ENCODE results near the gene DRC3.

The DRC3 gene

DNA sequence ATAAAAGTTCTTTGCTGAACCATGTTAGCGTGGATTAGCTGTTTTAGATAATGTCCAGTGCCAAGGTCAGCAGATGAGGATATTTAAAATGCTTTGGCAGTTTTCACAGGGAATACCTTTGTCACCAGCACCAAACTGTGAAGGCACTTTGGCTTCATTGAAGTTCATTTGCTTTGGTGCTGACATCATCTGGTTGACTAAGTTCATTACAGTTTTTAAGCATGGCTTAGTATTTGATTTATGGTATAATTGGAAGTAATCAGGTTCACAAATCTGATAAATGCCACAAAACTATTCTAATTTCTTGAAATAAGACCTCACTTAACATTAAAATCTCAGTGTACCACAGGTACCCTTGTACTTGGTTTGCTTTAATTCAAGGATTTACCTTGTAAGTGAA, 70.8 kb downstream of the DRC3 start:
- no peak overlapping the region for H2BK120ac ChIP-seq (ENCODE audit: low read depth, low read length)
- DNase-seq (ENCODE audit: low spot score), result no peak
- H2BK12ac ChIP-seq (ENCODE audit: low read length), result no peak overlapping the region
- no peak overlapping the region for H2BK5ac ChIP-seq (ENCODE audit: low read length)
- no peak overlapping the region for H3K14ac ChIP-seq (ENCODE audit: low read length)
- H2BK15ac ChIP-seq (ENCODE audit: low read length), result no peak overlapping the region
- H4K8ac ChIP-seq (ENCODE audit: low read depth, low read length), result no peak overlapping the region
- no peak overlapping the region for H3K4ac ChIP-seq (ENCODE audit: low read length)
- peaks cover 9 to 23% of the 10 kb centered on the region in 2 donors for H3K36me3 ChIP-seq (replicated peaks in 1 of 2; ENCODE audit: control insufficient read depth in 2 of 2, insufficient read depth in 2 of 2, low read length in 2 of 2)
- H3K4me2 ChIP-seq (ENCODE audit: insufficient read depth, low read length, poor library complexity, severe bottlenecking), result no peak overlapping the region
- H3K4me3 ChIP-seq (ENCODE audit: low read length in 2 of 2), result no peak overlapping the region
- no peak overlapping the region for H3K9ac ChIP-seq (ENCODE audit: low read depth, low read length, poor library complexity)
- H2AK5ac ChIP-seq (ENCODE audit: low read depth, low read length), result no peak overlapping the region
- H3K9me3 ChIP-seq (replicated peaks in 1 of 2; ENCODE audit: control insufficient read depth in 2 of 2, insufficient read depth in 1 of 2, low read depth in 1 of 2, low read length in 2 of 2), result no peaks in the 10 kb centered on the region
- H3K27me3 ChIP-seq (ENCODE audit: control insufficient read depth in 3 of 3, insufficient read depth in 3 of 3, low read depth in 1 of 3, low read length in 3 of 3), result peaks cover 0 to 2% (median 0%) of the 10 kb centered on the region in 3 experiments
- H3K4me1 ChIP-seq (ENCODE audit: control insufficient read depth in 2 of 2, insufficient read depth in 1 of 2, low read depth in 1 of 2, low read length in 2 of 2), result peaks cover 9 to 14% of the 10 kb centered on the region in 2 donors
- peaks cover 2% of the 10 kb centered on the region for H3K79me1 ChIP-seq (ENCODE audit: low read depth, low read length)
- H2AFZ ChIP-seq (ENCODE audit: low read length), result no peak overlapping the region
- H3K27ac ChIP-seq (replicated peaks; ENCODE audit: low read length), result no peak overlapping the region
- H3K18ac ChIP-seq (ENCODE audit: low read length), result no peak overlapping the region
- no peak overlapping the region for H3K23ac ChIP-seq (ENCODE audit: low read depth, low read length, poor library complexity)
- no CpG with 5 or more reads among the region's 1 CpG for WGBS, 2 donors (ENCODE audit: extremely low coverage in 2 of 2, insufficient read length in 2 of 2, insufficient replicate concordance in 1 of 2)
- H4K91ac ChIP-seq (ENCODE audit: low read depth, low read length, poor library complexity), result no peak overlapping the region

DNA sequence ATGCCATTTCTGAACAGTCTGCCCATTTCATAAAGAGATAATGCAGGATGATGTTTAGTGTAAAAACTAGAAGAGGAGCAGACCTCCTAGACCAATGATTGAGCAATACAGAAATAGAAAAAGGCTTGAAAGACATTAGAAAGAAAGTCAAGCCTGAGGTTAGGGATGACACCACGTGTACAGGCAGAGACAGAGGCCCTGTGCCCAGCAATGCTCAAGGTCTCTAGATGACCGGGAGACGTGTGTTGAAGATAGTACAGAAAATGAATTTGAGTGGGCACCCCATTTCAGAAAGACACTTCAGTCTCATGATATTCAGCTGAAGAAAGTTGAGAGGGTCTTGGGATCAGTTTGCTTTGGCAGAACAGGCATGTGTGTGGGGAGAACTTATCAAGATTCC, 71.9 kb downstream of the DRC3 start:
- Histone ChIP-seq H4K91ac (ENCODE audit: low read depth, low read length, poor library complexity) (no peak overlapping the region), H4K8ac (ENCODE audit: low read depth, low read length) (no peak overlapping the region), H3K4ac (ENCODE audit: low read length) (no peak overlapping the region), H3K4me3 (ENCODE audit: low read length in 2 of 2) (no peak overlapping the region), H3K4me1 (ENCODE audit: control insufficient read depth in 2 of 2, insufficient read depth in 1 of 2, low read depth in 1 of 2, low read length in 2 of 2) (peaks cover 9 to 13% of the 10 kb centered on the region in 2 donors), H3K23ac (ENCODE audit: low read depth, low read length, poor library complexity) (no peak overlapping the region), H3K9ac (ENCODE audit: low read depth, low read length, poor library complexity) (no peak overlapping the region), H3K9me3 (replicated peaks in 1 of 2; ENCODE audit: control insufficient read depth in 2 of 2, insufficient read depth in 1 of 2, low read depth in 1 of 2, low read length in 2 of 2) (no peaks in the 10 kb centered on the region), H2BK5ac (ENCODE audit: low read length) (no peak overlapping the region), H3K14ac (ENCODE audit: low read length) (no peak overlapping the region), H2BK15ac (ENCODE audit: low read length) (no peak overlapping the region), H2BK120ac (ENCODE audit: low read depth, low read length) (no peak overlapping the region), H3K27me3 (ENCODE audit: control insufficient read depth in 3 of 3, insufficient read depth in 3 of 3, low read depth in 1 of 3, low read length in 3 of 3) (no peaks in the 10 kb centered on the region), H3K79me1 (ENCODE audit: low read depth, low read length) (peaks cover 1% of the 10 kb centered on the region), H2AFZ (ENCODE audit: low read length) (no peak overlapping the region), H3K18ac (ENCODE audit: low read length) (no peak overlapping the region), H3K4me2 (ENCODE audit: insufficient read depth, low read length, poor library complexity, severe bottlenecking) (no peak overlapping the region), H2BK12ac (ENCODE audit: low read length) (no peak overlapping the region), H2AK5ac (ENCODE audit: low read depth, low read length) (no peak overlapping the region), H3K36me3 (replicated peaks in 1 of 2; ENCODE audit: control insufficient read depth in 2 of 2, insufficient read depth in 2 of 2, low read length in 2 of 2) (peaks cover 9 to 27% of the 10 kb centered on the region in 2 donors), H3K27ac (replicated peaks; ENCODE audit: low read length) (no peak overlapping the region)
- WGBS, 2 donors (ENCODE audit: extremely low coverage in 2 of 2, insufficient read length in 2 of 2, insufficient replicate concordance in 1 of 2), result no CpG with 5 or more reads among the region's 3 CpGs
- no peak for DNase-seq (ENCODE audit: low spot score)

DNA sequence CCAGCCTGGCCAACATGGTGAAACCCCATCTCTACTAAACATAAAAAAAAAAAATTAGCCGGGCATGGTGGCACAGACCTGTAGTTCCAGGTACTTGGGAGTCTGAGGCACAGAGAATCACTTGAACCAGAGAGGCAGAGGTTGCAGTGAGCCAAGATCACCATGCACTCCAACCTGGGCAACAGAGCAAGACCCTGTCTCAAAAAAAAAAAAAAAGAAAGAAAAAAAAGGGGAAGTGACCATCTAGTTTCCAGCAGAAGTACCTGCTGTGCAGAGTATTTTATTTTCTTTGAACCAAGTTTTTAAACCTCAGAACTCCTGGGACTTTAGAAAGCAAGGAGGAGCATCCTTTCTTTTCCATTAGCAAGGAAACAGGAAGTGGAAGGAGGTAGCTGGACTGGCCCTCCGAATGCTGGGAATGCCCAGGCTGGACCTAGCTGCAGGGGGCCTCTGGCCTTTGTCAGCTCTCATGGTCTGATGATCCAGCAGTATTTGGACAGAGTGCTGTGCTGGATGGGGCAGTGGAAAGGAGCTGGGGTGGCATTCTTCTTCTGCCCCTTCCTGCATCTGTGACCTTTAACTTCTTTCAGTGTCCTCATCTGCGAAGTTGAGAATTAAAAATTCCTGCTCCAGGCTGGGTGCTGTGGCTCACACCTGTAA, 73.2 kb downstream of the DRC3 start:
- H3K27ac ChIP-seq (replicated peaks; ENCODE audit: low read length), result no peak overlapping the region
- no peak overlapping the region for H3K4me2 ChIP-seq (ENCODE audit: insufficient read depth, low read length, poor library complexity, severe bottlenecking)
- H2BK15ac ChIP-seq (ENCODE audit: low read length), result no peak overlapping the region
- no peak overlapping the region for H2BK120ac ChIP-seq (ENCODE audit: low read depth, low read length)
- H3K27me3 ChIP-seq (ENCODE audit: control insufficient read depth in 3 of 3, insufficient read depth in 3 of 3, low read depth in 1 of 3, low read length in 3 of 3), result no peaks in the 10 kb centered on the region
- H2AFZ ChIP-seq (ENCODE audit: low read length), result no peak overlapping the region
- no peak overlapping the region for H3K18ac ChIP-seq (ENCODE audit: low read length)
- H4K8ac ChIP-seq (ENCODE audit: low read depth, low read length), result no peak overlapping the region
- no peaks in the 10 kb centered on the region for H3K79me1 ChIP-seq (ENCODE audit: low read depth, low read length)
- no peak for DNase-seq (ENCODE audit: low spot score)
- H3K23ac ChIP-seq (ENCODE audit: low read depth, low read length, poor library complexity), result no peak overlapping the region
- peaks cover 9 to 29% of the 10 kb centered on the region in 2 donors for H3K36me3 ChIP-seq (replicated peaks in 1 of 2; ENCODE audit: control insufficient read depth in 2 of 2, insufficient read depth in 2 of 2, low read length in 2 of 2)
- no peak overlapping the region for H3K4ac ChIP-seq (ENCODE audit: low read length)
- WGBS, 2 donors (ENCODE audit: extremely low coverage in 2 of 2, insufficient read length in 2 of 2, insufficient replicate concordance in 1 of 2), result no CpG with 5 or more reads among the region's 3 CpGs
- H2AK5ac ChIP-seq (ENCODE audit: low read depth, low read length), result no peak overlapping the region
- H3K14ac ChIP-seq (ENCODE audit: low read length), result no peak overlapping the region
- H3K4me1 ChIP-seq (ENCODE audit: control insufficient read depth in 2 of 2, insufficient read depth in 1 of 2, low read depth in 1 of 2, low read length in 2 of 2), result peaks cover 2 to 5% of the 10 kb centered on the region in 2 donors
- H3K4me3 ChIP-seq (ENCODE audit: low read length in 2 of 2), result no peak overlapping the region
- no peaks in the 10 kb centered on the region for H3K9me3 ChIP-seq (replicated peaks in 1 of 2; ENCODE audit: control insufficient read depth in 2 of 2, insufficient read depth in 1 of 2, low read depth in 1 of 2, low read length in 2 of 2)
- no peak overlapping the region for H3K9ac ChIP-seq (ENCODE audit: low read depth, low read length, poor library complexity)
- H4K91ac ChIP-seq (ENCODE audit: low read depth, low read length, poor library complexity), result no peak overlapping the region
- no peak overlapping the region for H2BK12ac ChIP-seq (ENCODE audit: low read length)
- no peak overlapping the region for H2BK5ac ChIP-seq (ENCODE audit: low read length)

DNA sequence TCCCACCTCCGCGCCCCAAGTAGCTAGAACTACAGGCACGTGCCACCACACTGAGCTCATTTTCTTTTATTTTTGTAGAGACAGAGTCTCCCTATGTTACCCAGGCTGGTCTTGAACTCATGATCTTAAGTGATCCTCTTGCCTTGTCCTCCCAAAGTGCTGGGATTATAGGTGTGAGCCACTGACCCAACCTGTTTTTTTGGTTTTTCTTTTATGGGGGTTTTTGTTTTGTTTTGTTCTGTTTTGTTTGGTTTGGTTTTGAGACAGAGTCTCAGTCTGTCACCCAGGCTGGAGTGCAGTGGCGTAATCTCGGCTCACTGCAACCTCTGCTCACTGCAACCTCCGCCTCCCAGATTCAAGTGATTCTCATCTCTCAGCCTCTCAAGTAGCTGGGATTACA, 82.9 kb downstream of the DRC3 start:
- no peaks in the 10 kb centered on the region for H3K9me3 ChIP-seq (replicated peaks in 1 of 2; ENCODE audit: control insufficient read depth in 2 of 2, insufficient read depth in 1 of 2, low read depth in 1 of 2, low read length in 2 of 2)
- H3K27me3 ChIP-seq (ENCODE audit: control insufficient read depth in 3 of 3, insufficient read depth in 3 of 3, low read depth in 1 of 3, low read length in 3 of 3), result no peaks in the 10 kb centered on the region
- H3K14ac ChIP-seq (ENCODE audit: low read length), result no peak overlapping the region
- no peak overlapping the region for H3K27ac ChIP-seq (replicated peaks; ENCODE audit: low read length)
- no peak overlapping the region for H3K4me3 ChIP-seq (ENCODE audit: low read length in 2 of 2)
- H2AK5ac ChIP-seq (ENCODE audit: low read depth, low read length), result no peak overlapping the region
- no peak overlapping the region for H4K91ac ChIP-seq (ENCODE audit: low read depth, low read length, poor library complexity)
- H3K4ac ChIP-seq (ENCODE audit: low read length), result no peak overlapping the region
- H3K79me1 ChIP-seq (ENCODE audit: low read depth, low read length), result no peaks in the 10 kb centered on the region
- no peak overlapping the region for H2BK120ac ChIP-seq (ENCODE audit: low read depth, low read length)
- no peak overlapping the region for H2BK12ac ChIP-seq (ENCODE audit: low read length)
- H3K9ac ChIP-seq (ENCODE audit: low read depth, low read length, poor library complexity), result no peak overlapping the region
- H4K8ac ChIP-seq (ENCODE audit: low read depth, low read length), result no peak overlapping the region
- H3K36me3 ChIP-seq (replicated peaks in 1 of 2; ENCODE audit: control insufficient read depth in 2 of 2, insufficient read depth in 2 of 2, low read length in 2 of 2), result peaks cover 15 to 58% of the 10 kb centered on the region in 2 donors
- no peak overlapping the region for H2AFZ ChIP-seq (ENCODE audit: low read length)
- H3K4me2 ChIP-seq (ENCODE audit: insufficient read depth, low read length, poor library complexity, severe bottlenecking), result no peak overlapping the region
- H3K23ac ChIP-seq (ENCODE audit: low read depth, low read length, poor library complexity), result no peak overlapping the region
- no peak for DNase-seq (ENCODE audit: low spot score)
- WGBS, 2 donors (ENCODE audit: extremely low coverage in 2 of 2, insufficient read length in 2 of 2, insufficient replicate concordance in 1 of 2), result no CpG with 5 or more reads among the region's 6 CpGs
- no peak overlapping the region for H3K18ac ChIP-seq (ENCODE audit: low read length)
- no peak overlapping the region for H2BK5ac ChIP-seq (ENCODE audit: low read length)
- H2BK15ac ChIP-seq (ENCODE audit: low read length), result no peak overlapping the region
- H3K4me1 ChIP-seq (ENCODE audit: control insufficient read depth in 2 of 2, insufficient read depth in 1 of 2, low read depth in 1 of 2, low read length in 2 of 2), result no peaks in the 10 kb centered on the region

Measured in neuronal stem cell (in vitro differentiated cells).